NCI-H69 (cell line): ENCODE results near the gene PRKAR2B.
"Not testable (repeated sequence)": the region's sequence is repeated elsewhere in the genome, so short reads cannot be mapped to it uniquely, and the experiment has no call there.

Source experiments
- DNase-seq: peaks from one replicate; lab custom pipeline; 2025; lab: John Stamatoyannopoulos, UW

The PRKAR2B gene

DNA sequence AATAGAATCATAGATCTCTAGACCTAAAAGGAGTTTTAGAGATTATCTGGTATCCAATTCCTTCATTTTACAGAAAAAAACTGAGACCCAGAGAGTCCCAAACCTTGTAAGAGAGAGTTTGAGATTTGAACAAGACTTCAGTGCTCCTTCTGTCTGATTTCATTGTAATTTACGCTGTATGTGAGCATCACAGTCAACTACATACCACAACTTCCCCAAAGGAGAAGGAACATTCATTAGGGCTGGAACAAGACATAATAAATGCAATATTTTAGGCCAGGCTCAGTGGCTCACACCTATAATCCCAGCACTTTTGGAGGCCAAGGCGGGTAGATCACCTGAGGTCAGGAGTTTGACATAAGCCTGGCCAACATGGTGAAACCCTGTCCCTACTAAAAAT lies 17.3 kb upstream of the PRKAR2B start:
- DNase-seq: no peak

- peak; percentile 34 for DNase-seq
Measured at GRCh38 chr7:107029061-107029763, 15.3 kb upstream of the PRKAR2B start.

GRCh38 chr7:107029764-107030286 lies 14.7 kb upstream of the PRKAR2B start:
- DNase-seq: no peak

- DNase-seq: no peak
Measured at GRCh38 chr7:107032050-107032449, 12.5 kb upstream of the PRKAR2B start.

GRCh38 chr7:107032720-107033438 lies 11.6 kb upstream of the PRKAR2B start:
- no peak for DNase-seq

- no peak for DNase-seq
Measured at GRCh38 chr7:107034553-107034952, 10.0 kb upstream of the PRKAR2B start.

GRCh38 chr7:107035446-107035845 lies 9.1 kb upstream of the PRKAR2B start:
- DNase-seq: no peak

DNA sequence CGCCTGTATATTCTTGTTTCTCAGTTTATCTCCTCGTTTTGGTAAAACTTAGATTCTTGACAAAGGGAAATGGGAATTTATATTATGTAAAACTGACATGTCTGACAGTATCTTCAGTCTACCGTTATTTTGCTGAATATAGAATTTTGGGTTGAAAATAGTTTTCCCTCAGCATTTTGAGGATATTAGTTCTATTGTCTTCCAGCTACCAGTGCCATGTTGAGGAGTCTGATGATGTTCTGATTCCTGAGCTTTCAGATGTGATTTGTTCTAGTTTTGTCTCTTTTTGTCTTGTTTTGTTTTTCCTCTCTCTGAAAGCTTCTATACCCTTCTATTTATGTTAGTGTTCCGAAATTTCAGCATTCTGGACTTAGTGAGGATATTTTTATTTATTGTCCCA lies 8.0 kb upstream of the PRKAR2B start:
- DNase-seq: no peak

DNA sequence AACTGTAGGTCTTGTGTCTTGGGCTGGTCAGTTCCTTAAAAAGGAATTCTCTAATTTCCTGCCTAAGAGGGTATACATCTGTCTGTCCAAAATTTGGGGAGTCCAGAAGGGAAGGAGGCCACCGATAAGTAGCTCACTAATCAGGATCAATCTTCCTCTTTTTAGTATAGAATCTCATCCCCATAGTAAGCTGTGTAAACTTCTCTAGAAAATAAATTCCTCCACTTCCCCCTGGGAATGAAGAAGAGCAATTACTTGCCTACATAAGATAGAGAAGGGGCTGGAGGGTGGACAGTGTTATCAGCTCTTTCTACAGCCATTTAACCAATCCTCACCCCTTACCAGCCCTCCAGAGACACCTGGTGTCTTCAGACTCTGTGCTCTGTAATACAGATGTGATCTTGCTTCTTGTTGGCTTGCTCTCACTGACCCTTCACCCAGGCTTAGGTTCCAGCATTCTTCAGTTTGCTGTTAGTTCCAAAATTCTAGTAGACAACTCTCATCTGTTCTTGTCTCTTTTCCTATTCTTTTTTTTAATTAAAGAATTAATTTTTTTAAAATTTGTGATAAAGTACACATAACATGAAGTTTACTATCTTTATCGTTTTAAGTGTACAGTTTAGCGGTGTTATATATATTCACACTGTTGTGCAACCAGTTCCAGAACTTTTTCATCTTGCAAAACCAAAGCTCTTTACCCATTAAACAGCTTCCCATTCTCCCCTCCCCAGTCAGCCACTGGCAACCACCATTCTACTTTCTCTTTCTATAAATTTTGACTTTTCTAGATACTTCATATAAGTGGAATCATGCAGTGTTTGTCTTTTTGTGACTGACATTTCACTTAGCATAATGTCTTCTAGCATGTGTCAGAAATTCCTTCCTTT lies 6.5 kb upstream of the PRKAR2B start:
- no peak for DNase-seq

DNA sequence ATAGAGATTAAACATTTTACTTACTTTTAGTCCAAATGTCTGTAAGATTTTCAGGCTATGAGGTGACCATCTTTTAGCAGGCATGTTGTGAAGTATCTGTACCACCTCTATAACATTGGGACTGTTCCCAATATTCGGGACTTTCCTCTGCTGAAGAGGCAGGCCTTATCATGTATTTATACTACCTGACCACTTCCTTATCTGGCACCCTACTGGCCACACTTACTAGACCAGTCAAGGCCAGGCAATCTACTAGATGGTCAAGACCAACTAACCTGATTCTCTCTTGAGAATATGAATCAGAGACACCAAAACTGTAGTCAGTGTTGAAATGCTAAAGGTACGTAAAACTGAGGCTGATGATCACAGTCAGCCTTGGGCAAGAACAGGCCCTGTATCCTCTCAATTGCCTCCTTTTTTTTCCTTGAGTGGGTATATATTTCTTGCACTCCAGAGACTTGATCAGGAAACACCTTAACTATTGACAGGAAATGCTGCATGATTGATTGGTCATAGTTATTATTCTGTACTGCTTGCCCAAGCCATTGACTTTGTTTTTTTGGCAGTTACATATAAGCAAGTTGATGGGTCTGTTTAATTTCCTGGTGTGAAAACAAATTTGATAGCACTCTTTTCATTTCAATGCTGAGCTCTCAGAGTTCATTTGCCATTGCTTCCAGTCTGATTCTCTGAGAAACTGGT lies 5.2 kb upstream of the PRKAR2B start:
- no peak for DNase-seq

DNA sequence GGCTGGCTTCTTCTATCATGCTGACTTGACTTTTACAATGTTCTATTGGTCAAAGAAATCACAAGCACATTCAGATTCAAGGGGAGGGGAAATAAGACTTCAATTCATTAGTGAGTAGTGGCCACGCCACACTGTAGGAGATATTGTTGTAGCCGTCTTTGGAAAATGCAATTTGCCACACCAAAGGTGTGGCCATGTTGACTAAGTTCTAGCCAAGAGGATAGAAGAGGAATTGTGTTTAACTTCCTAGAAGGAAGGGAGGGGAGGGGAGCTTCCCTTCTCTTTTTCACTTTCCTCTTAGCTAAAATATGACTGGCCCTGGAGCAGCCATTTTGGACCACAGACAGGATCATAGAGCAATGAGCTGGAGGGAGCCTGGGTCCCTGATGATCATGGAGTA lies 3.4 kb upstream of the PRKAR2B start:
- DNase-seq: no peak

DNA sequence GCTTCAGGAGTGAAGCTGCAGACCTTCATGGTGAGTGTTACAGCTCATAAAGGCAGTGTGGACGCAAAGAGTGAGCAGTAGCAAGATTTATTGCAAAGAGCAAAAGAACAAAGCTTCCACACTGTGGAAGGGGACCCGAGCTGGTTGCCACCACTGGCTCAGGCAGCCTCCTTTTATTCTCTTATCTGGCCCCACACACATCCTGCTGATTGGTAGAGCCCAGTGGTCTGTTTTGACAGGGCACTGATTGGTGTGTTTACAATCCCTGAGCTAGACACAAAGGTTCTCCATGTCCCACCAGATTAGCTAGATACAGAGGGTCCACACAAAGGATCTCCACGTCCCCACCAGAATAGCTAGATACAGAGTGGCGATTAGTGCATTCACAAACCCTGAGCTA lies 2.7 kb upstream of the PRKAR2B start:
- not testable (repeated sequence) for DNase-seq

DNA sequence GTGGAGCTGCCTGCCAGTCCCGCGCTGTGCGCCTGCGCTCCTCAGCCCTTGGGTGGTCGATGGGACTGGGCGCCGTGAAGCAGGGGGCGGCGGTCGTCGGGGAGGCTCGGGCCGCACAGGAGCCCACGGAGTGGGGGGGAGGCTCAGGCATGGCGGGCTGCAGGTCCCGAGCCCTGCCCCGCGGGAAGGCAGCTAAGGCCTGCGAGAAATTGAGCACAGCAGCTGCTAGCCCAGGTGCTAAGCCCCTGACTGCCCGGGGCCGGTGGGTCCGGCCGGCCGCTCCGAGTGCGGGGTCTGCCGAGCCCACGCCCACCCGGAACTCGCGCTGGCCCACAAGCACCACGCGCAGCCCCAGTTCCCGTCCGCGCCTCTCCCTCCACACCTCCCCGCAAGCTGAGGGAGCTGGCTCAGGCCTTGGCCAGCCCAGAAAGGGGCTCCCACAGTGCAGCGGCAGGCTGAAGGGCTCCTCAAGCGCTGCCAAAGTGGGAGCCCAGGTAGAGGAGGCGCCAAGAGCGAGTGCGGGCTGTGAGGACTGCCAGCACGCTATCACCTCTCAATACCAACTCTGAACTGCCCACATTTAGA lies 2.1 kb upstream of the PRKAR2B start:
- not testable (repeated sequence) for DNase-seq

DNA sequence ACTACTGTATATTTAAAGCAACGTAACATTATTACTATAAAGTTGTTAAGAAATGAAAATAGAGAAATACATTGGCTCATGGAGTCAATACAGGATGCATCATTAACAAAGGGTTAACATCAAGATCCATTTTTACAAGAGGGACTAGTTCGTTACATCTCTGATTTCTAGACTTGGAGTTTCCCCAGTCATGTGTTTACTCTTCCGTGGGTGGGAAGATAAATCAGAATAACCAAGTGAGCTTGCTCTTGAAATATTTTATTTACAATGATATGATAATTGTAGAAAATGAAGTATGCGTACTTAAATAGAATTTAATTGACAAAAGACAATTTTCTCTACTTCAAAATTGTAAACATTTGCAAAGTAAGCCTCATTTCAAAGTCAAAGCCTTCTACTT lies 1.0 kb upstream of the PRKAR2B start:
- no peak for DNase-seq

DNA sequence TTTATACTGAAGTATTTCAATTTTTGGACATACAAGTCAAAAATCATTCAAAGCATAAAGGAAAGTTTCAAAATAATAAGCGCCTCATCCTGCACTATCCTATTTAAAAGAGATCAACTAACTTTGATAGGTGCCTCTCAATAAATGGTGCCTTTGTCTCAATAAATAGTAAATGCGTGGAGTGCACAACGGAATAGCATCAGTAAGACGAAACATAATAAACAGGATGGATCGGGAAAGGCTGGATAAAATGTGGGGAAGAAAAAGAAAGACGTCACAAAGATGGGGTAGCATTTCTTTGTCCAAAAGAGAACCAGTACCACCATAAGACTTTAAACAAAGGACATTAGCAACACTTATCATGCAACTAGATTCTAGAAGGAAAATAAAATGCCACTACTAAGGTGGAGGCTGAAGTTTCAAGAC lies 571 bp upstream of the PRKAR2B start:
- DNase-seq: no peak

DNA sequence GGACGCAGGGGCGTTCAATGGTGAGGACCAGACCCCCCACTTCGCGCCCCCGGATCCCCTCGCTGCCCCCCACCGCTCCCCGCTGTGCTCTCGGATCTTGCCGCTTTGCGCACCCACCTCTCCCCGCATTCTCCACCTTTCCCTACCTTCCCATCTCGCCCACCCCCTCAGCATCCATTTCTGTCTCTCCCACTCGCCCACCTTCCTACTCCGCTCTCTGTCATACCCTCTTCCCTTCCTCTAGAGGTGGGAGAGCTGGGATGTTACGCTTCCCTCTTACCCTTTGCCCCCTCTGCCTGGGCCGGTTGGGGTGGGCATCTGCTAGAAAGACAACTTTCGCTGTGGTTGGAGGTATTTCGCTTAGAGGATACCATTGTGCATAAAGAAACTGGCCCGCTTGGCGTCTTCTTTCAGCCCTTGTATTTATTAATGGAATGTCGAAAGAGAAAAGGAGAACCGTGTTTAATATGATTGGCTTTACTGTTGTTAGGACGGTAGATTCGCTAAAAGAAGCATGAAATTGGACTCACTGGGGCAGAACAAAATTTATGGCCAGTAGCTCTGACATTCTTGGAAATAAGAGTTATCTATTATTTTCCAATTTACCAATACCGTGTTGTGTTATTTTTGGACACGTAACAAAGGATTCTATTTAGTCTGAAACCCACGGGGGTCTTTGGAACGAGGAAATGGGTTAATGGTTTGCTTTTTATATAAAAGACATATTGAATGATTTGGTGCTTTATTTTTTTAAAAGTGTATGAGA lies 873 bp downstream of the PRKAR2B start:
- DNase-seq: peak; percentile 47

GRCh38 chr7:107045980-107046379 lies 1.5 kb downstream of the PRKAR2B start:
- DNase-seq: peak; percentile 12

DNA sequence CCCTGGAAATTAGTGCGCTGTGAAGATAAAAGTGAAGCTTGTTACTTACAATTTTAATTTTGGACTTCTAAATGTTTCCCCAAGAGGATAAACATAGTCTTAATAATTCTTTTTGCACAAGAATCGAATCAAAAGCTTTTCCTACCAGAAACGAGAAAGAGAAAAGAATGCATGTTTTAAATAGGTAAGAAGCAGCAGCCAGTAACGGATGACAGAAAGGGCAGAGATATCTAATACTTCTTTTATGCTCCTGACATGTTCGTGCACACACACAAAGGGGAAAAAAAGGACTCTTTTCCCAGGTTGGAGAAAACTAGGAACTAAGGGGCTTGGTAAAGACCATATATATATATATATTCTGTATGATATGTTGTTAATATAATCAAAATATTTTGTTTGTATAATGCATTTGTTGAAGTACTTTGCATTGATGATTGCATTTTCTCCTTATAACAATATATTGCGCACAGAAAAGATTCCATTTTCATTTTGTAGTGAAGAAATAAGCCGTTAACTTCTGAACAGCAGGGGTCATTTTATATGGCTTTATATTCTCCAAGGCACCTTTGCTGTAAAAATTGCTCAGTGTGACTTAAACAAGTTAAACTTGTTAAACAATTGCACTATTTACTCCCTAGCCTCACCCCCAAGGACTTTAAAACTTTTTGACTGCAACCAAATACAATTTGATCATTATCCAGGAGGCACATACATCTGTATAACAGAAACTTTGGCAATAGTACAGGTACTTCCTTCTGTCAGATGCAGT lies 2.2 kb downstream of the PRKAR2B start:
- DNase-seq: no peak

GRCh38 chr7:107047902-107048782 lies 3.6 kb downstream of the PRKAR2B start:
- no peak for DNase-seq
